IPS-15b (cell line): ENCODE data around the gene N4BP2L1.
A peak's percentile ranks its signal among the peaks of the same experiment; 100 is the strongest.

Source experiments
- H3K27me3 ChIP-seq: one replicate; pipeline ENCODE4 v1.6.1; 2013; ENCODE audit warnings: low read length; ENCODE audit not compliant: control insufficient read depth, insufficient read depth
- H3K36me3 ChIP-seq: one replicate; pipeline ENCODE4 v1.6.1; 2013; ENCODE audit warnings: low read length; ENCODE audit not compliant: control insufficient read depth, insufficient read depth
- H3K4me1 ChIP-seq: one replicate; pipeline ENCODE4 v1.6.1; 2013; ENCODE audit warnings: mild to moderate bottlenecking, low read length; ENCODE audit not compliant: control insufficient read depth, insufficient read depth
- H3K4me3 ChIP-seq: one replicate; pipeline ENCODE4 v1.5.1; 2013; ENCODE audit warnings: low read depth, low read length
- H3K9ac ChIP-seq: one replicate; pipeline ENCODE4 v1.6.1; 2013; ENCODE audit warnings: low read depth, mild to moderate bottlenecking, low read length
- H3K9me3 ChIP-seq: one replicate; pipeline ENCODE4 v1.6.1; 2013; ENCODE audit warnings: mild to moderate bottlenecking, low read length; ENCODE audit not compliant: control insufficient read depth, insufficient read depth

Gene N4BP2L1

DNA sequence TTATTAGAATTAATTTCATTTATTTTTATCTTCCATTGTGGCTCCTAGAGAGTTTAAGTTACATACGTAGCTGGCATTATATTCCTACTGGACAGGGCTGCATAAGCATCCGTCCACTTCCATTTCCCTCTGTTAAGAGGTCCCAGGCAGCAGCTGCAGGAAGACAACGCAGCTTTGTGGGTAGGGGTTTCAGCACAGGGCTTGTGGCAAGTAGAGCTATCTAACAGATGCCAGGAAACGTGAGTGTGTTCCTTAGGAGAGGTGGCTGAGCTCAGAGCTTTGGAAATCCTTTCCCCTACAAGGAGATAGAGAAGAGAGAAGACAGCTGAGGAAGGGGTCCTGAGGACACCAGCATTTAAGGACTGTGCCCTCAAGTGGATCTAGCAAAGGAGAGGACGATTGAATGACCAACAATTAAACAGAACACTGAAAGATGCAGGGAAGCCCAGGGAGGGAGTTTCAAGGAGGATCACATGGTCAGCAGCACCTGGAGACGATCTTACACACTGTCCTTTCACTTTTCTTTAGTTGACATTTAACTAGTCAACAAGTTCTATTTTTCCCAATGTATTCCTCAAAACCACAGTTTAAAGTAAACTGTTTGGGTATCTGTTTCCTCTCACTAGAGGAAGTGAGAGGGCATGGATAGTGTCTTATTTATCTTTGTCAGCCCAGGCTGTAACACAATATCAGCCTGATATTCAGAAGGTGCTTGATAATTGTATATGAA is 2.3 kb upstream of the N4BP2L1 start:
- H3K9me3 ChIP-seq: no peaks in the 10 kb centered on the region
- H3K9ac ChIP-seq: no peak overlapping the region
- H3K4me3 ChIP-seq: no peak overlapping the region
- peaks cover 17% of the 10 kb centered on the region for H3K27me3 ChIP-seq
- H3K4me1 ChIP-seq: peaks cover 9% of the 10 kb centered on the region
- no peaks in the 10 kb centered on the region for H3K36me3 ChIP-seq

DNA sequence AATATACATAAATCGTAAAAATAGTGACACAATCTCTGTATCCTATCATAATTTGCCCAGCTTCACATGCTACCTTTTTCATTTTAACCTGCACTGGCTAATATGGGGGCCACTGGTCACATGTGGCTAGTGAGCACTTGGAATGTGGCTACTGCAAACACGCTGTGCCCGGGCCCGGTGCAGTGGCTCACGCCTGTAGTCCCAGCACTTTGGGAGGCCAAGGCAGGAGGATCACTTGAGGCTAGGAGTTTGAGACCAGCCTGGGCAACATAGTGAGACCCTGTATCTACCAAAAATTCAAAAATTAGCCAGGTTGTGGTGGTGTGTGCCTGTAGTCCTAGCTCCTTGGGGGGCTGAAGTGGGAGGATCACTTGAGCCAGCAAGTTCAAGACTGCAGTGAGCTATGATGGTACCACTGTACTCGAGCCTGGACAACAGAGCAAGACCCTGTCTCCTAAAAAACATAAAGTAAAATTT is 1.5 kb upstream of the N4BP2L1 start:
- peaks cover 18% of the 10 kb centered on the region for H3K27me3 ChIP-seq
- H3K9me3 ChIP-seq: no peaks in the 10 kb centered on the region
- H3K4me1 ChIP-seq: peaks cover 9% of the 10 kb centered on the region
- H3K4me3 ChIP-seq: no peak overlapping the region
- H3K36me3 ChIP-seq: no peaks in the 10 kb centered on the region
- no peak overlapping the region for H3K9ac ChIP-seq

DNA sequence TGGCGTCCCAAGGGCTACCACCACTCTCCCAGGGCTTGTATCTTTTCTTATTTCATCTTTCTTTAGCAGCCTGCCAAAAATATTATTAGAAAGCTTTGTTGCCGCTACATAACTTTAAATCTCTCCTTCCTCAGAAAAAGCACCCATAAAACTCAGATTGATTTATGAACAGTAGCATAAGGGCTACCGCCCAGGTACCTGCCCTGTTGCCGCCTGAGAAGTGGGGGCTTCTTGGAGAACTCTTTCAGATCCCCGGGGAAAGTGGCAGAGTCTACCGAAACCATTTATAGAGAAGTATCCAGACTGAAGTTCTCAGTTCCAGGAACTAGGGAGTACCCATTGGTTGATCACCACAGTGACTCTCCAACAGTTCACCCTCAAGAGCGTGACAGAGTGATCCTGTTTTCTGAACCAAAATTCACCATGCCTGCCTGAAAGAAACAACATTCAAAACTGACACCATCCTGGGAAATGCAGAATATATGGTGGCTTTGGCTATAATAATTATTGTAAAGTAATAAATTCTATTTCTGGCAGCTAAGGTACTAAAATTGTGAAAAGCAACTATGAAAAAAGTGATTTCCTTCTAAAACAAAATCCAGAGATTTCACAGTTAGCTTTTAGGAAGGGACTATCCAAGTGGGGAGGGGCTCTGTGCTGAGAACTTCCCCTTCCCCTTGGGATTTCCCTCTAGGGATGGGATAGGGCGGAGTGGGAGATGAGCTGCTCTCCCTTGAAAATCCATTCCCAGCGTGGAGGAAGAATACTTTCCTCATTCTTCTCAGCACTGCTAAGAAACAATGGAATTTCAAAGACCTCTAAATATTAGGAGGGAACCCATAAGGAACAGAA is 877 bp upstream of the N4BP2L1 start:
- H3K36me3 ChIP-seq: no peaks in the 10 kb centered on the region
- no peaks in the 10 kb centered on the region for H3K9me3 ChIP-seq
- peak overlapping the region; percentile 41 for H3K9ac ChIP-seq
- peaks cover 9% of the 10 kb centered on the region for H3K4me1 ChIP-seq
- peak overlapping the region; percentile 71 for H3K4me3 ChIP-seq
- H3K27me3 ChIP-seq: peaks cover 18% of the 10 kb centered on the region

DNA sequence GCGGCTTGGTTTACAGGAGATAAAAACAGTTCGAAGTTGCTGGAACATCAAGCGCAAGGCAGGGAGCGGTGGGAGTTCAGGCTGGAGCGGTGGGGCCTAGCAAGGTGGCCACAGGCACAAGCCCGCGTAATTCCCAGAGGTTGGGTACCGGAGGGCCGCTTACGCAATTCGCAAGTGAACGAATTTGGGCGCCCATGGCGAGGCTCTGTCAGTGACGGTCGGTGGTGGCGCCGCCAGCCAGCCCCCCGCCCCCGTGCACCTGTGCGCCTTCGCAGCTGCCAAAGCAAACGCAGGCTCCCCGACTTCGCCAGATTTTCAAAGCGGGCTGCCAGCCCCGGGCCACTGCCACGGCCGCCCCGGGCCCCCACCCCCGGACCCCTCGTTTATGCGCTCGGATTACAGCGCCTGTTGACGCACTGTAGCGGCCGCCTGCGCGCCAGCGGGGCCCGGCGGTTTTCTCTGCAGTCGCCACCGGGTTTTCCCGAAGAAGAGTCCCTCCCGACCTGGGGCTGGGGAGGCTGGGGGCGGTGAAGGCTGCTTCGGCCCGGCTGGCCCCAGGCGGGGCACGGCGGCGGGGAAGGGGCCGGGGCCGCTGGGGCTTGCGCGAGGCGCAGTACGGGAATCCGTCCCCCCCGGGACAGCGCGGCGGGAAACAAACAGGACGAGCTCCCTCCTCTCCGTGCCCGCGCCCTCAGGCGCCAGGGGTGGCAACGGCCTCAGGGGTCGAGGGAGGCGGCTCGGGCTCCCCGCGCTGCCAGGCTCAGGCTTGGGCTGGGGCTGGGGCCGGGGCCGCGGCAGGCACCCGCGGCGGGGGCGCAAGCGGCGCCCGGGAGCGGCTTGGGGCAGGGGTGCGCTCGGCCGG is 709 bp downstream of the N4BP2L1 start:
- H3K36me3 ChIP-seq: no peaks in the 10 kb centered on the region
- H3K27me3 ChIP-seq: peaks cover 18% of the 10 kb centered on the region
- peak overlapping the region; percentile 71 for H3K4me3 ChIP-seq
- no peaks in the 10 kb centered on the region for H3K9me3 ChIP-seq
- H3K4me1 ChIP-seq: peaks cover 9% of the 10 kb centered on the region
- H3K9ac ChIP-seq: peak overlapping the region; percentile 54

DNA sequence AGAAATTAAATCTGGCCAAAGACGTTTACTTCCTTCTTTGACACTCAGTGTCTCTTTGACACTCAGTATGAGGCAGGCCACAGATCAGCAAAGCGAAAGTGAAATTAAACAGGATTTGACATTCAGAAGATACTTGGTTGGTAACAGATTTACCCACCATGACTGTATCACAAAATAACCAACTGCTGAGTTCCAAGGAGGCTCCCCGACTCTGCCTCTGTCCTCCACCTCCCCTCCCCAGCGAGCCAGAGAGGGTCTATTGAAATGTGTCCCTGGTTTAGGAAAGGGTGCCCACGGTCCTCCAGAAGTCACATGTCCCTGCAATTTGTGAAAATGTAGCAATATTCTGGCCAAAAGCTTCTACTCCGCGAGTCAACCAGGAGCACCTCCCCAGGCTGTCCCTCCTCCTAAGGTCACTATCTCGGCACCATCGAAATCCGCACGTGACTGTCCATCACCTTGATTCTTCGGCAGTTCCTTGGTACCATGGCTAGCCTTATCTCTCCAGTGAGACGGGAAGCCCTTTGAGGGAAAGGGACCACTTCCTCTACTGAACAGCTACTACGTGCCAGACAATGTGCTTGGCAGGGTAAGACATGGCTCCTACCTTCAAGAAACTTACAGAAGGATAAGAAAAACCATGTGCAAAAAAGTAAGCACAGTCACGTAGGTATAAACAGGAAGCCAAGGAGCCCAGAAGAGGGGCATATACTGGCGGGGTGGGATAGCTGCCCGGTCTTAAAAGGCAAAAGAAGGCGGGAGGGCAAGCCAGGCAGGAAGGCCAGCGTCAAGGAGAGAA is 1.5 kb downstream of the N4BP2L1 start:
- Histone ChIP-seq H3K36me3 (no peaks in the 10 kb centered on the region), H3K9ac (peak overlapping the region; percentile 54), H3K27me3 (peaks cover 18% of the 10 kb centered on the region), H3K4me3 (peak overlapping the region; percentile 71), H3K4me1 (peaks cover 9% of the 10 kb centered on the region), H3K9me3 (no peaks in the 10 kb centered on the region)

DNA sequence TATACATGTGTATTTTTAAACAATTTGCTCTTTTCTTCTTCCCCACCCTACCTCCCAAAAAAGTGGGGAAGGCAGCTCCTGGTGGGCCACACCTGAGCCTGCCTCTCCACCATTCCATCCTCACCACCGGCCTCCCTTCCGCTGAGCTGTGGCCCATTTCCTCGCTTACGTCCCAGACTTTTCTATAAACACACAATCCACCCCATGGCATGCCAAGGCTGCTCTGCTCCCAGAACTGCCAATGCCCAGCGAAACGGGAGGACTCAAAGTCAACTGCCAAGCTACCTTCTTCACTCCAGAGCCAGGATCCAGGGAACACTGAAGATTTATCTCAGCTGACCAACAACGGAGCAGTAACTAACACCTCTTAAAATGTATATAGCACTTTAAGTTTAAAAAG is 2.8 kb downstream of the N4BP2L1 start:
- Histone ChIP-seq H3K36me3 (no peaks in the 10 kb centered on the region), H3K27me3 (peaks cover 18% of the 10 kb centered on the region), H3K4me3 (no peak overlapping the region), H3K4me1 (peaks cover 9% of the 10 kb centered on the region), H3K9me3 (no peaks in the 10 kb centered on the region), H3K9ac (no peak overlapping the region)

DNA sequence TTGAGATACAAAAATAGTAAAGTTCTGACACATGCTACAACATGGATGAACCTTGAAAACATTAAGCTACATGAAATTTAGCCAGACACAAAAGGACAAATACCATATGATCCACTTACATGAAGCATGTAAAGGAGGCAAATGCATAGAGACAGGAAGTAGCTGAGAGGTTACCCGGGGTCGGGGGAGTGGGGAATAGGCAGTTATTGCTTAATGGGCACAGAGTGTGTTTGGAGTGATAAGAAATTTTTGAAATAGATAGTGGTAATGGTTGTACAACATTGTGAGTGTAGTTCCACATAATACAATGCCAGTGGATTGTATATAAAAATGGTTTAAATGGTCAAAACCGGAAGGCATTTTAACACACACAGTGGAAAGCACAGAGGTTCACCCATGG is 4.3 kb downstream of the N4BP2L1 start:
- H3K9ac ChIP-seq: no peak overlapping the region
- H3K4me3 ChIP-seq: no peak overlapping the region
- no peaks in the 10 kb centered on the region for H3K36me3 ChIP-seq
- H3K27me3 ChIP-seq: peaks cover 18% of the 10 kb centered on the region
- H3K4me1 ChIP-seq: peaks cover 9% of the 10 kb centered on the region
- no peaks in the 10 kb centered on the region for H3K9me3 ChIP-seq

DNA sequence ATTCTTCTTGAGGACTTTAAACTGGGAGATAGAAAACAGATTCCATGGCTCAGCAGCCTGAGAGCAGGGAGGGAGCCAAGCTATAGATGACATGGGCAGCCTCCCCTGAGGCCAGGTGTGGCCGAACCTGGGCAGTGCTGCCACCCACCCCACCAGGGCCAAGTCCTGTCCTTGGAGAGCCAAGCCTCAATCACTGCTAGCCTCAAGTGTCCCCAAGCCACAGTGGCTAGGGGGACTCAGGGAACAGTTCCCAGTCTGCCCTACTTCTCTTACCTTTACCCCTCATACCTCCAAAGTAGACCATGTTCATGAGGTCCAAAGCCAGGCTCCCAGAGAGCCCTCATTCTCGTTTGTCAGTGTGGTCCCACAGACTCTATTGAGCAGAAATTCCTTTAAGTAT is 8.1 kb downstream of the N4BP2L1 start:
- H3K36me3 ChIP-seq: no peaks in the 10 kb centered on the region

DNA sequence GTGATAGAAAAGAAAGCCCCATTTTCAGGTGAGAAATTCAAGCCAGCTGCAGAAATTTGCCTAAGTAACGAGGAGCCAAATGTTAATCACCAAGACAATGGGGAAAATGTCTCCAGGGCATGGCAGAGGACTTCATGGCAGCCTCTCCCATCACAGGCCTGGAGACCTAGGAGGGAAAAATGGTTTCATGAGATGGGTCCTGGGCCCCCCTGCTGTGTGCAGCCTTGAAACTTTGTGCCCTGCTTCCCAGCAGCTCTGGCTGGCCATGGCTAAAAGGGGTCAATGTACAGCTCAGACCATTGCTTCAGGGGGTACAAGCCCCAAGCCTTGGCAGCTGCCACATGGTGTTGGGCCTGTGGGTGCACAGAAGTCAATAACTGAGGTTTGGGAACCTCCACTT is 9.9 kb downstream of the N4BP2L1 start:
- H3K9me3 ChIP-seq: no peaks in the 10 kb centered on the region
- no peaks in the 10 kb centered on the region for H3K4me1 ChIP-seq
- H3K9ac ChIP-seq: no peak overlapping the region
- H3K27me3 ChIP-seq: no peaks in the 10 kb centered on the region
- no peak overlapping the region for H3K4me3 ChIP-seq
- no peaks in the 10 kb centered on the region for H3K36me3 ChIP-seq

More for the DNA sequence above, 8.1 kb downstream of the N4BP2L1 start:
- no peak overlapping the region for H3K9ac ChIP-seq
- no peaks in the 10 kb centered on the region for H3K9me3 ChIP-seq
- no peaks in the 10 kb centered on the region for H3K4me1 ChIP-seq
- H3K27me3 ChIP-seq: no peaks in the 10 kb centered on the region
- H3K4me3 ChIP-seq: no peak overlapping the region

DNA sequence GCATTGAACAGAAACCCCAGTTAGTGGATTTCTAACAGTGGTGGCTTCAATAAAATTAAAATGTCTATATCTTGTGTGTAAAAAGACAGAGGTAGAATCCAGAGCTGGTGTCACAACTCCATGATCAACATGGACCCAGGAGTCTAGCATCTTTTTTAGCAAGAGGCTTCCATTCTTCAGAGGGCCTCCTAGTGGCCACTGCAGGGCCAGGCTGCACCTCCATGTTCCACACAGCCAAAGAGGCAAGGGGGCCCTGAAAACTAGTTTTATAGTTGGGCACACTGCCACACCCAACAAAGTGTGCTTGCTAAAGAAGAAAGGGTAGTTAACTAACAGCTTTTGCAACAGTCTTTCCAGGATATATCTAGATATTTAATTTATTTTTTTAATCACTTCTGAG is 12.9 kb downstream of the N4BP2L1 start:
- H3K36me3 ChIP-seq: no peaks in the 10 kb centered on the region
- peaks cover 4% of the 10 kb centered on the region for H3K4me1 ChIP-seq
- no peak overlapping the region for H3K9ac ChIP-seq
- no peak overlapping the region for H3K4me3 ChIP-seq
- no peaks in the 10 kb centered on the region for H3K9me3 ChIP-seq
- peaks cover 4% of the 10 kb centered on the region for H3K27me3 ChIP-seq

DNA sequence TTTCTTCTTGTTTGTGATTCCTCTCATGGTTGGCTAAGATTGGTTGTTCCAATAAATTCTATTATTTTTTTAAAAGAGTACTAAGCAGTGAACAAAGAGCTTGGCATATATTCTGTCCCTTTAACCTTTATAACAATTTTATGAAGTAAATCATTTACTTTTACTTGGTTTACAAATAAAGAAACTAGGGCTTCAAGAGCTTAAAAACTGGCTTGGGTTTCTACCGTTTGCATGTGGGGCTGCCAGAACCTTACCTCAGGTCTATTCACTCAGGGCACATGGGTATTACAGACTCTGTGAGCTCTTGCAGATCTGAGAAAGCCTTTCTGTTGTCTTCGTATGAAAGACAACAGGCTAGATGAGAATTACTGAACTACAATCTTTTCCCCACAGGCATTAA is 13.3 kb downstream of the N4BP2L1 start:
- H3K4me1 ChIP-seq: peaks cover 4% of the 10 kb centered on the region
- H3K9me3 ChIP-seq: no peaks in the 10 kb centered on the region
- H3K9ac ChIP-seq: no peak overlapping the region
- H3K36me3 ChIP-seq: no peaks in the 10 kb centered on the region
- H3K4me3 ChIP-seq: no peak overlapping the region
- H3K27me3 ChIP-seq: peaks cover 4% of the 10 kb centered on the region
